Fibroblast of peridontal ligament (primary cell): ENCODE results near the gene FHIP1A.

Experiments used
- DNase-seq: peaks from one replicate; pipeline ENCODE4 v3.0.0-alpha.2; 2010; ENCODE audit errors: extremely low read depth

Gene FHIP1A

DNA sequence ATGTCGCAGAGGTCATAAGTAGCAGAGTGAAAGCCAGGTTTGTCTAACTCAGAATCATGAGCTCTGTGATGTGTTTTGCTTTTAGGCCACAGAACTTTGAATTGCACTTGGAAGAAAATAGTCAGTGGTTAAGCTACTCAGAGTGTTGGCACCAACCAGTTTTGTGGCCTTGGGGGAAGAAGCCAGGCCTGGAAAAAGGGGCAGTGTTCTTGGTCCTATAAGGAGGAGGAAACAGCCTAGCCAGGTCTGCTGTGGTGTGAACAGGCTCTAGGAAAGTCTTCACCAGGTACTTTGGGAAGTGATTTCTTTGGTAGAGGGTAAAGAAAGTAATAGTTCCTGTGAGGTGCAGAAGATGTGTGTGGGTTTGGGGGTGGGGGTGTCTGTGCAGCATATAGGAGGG, 49.2 kb downstream of the FHIP1A start:
- DNase-seq, result peak; percentile 40
